GM10248 (cell line): ENCODE measurements around the gene CLDN8.

ENCODE experiments used
- CTCF ChIA-PET: fragments of 300-600 bp; sonication (Branson Sonifier 250); formaldehyde crosslinking; extraction: SDS; loops from one replicate; lab custom pipeline; 2021; ENCODE audit warnings: antibody characterized with exemption; lab: Yijun Ruan, JAX
- POLR2A ChIA-PET: fragments of 350-650 bp; sonication (Branson Sonifier 250); formaldehyde crosslinking; extraction: SDS; loops from one replicate; lab custom pipeline; 2020; ENCODE audit warnings: antibody characterized with exemption; lab: Yijun Ruan, JAX
- DNase-seq: peaks from one replicate; pipeline ENCODE4 v3.0.0; 2012; ENCODE audit errors: extremely low spot score
- TF ChIP-seq, protein P1 (sequence below): IDR thresholded peaks from 2 replicates; pipeline ENCODE4 v1.5.1; 2012; ENCODE audit warnings: mild to moderate bottlenecking, low read depth; ENCODE audit errors: extremely low read depth, missing control alignments, control extremely low read depth

The CLDN8 gene

GRCh38 chr21:30222724-30223123 lies 6.8 kb upstream of the CLDN8 start:
- POLR2A ChIA-PET: no interaction called here
- CTCF ChIA-PET: interaction anchor here (1.5 kb wide), 1 partner anchor 12 kb away, joined by 3 read pairs; no protein-coding TSS in a partner anchor
- no peak for DNase-seq
- TF ChIP-seq, protein P1, sequence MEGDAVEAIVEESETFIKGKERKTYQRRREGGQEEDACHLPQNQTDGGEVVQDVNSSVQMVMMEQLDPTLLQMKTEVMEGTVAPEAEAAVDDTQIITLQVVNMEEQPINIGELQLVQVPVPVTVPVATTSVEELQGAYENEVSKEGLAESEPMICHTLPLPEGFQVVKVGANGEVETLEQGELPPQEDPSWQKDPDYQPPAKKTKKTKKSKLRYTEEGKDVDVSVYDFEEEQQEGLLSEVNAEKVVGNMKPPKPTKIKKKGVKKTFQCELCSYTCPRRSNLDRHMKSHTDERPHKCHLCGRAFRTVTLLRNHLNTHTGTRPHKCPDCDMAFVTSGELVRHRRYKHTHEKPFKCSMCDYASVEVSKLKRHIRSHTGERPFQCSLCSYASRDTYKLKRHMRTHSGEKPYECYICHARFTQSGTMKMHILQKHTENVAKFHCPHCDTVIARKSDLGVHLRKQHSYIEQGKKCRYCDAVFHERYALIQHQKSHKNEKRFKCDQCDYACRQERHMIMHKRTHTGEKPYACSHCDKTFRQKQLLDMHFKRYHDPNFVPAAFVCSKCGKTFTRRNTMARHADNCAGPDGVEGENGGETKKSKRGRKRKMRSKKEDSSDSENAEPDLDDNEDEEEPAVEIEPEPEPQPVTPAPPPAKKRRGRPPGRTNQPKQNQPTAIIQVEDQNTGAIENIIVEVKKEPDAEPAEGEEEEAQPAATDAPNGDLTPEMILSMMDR: no peak

DNA sequence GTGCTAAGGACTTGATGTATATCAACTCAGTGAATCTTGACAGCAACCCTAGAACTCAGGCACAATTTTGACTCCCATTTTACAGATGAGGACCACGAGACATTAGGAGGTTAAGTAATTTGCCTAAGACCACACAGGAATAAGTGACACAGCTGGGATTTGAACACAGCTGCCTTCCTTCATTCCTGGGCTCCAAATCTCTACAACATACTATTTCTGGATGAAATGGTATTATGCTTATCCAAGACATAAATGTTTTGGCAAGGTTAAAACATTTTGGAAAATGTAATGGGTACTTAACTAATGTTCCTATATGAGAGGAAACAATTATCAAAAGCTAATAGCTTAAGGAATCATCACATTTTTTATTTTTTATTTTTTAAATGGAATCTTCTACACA lies 4.8 kb downstream of the CLDN8 start:
- ChIA-PET CTCF (interaction anchor here (1.2 kb wide), 1 partner anchor 12 kb away, joined by 3 read pairs; no protein-coding TSS in a partner anchor), POLR2A (no interaction called here)
- DNase-seq: no peak
- TF ChIP-seq, protein P1: no peak

- TF ChIP-seq, protein P1: no peak
- DNase-seq: no peak
- ChIA-PET POLR2A (no interaction called here), CTCF (no interaction called here)
Measured at GRCh38 chr21:30209601-30210000, 6.3 kb downstream of the CLDN8 start.

- ChIA-PET CTCF (no interaction called here), POLR2A (no interaction called here)
- no peak for DNase-seq
- TF ChIP-seq, protein P1: no peak
Measured at GRCh38 chr21:30207252-30207579, 8.7 kb downstream of the CLDN8 start.

- TF ChIP-seq, protein P1: no peak
- CTCF ChIA-PET: no interaction called here
- POLR2A ChIA-PET: no interaction called here
- no peak for DNase-seq
Measured at GRCh38 chr21:30206551-30207251, 9.2 kb downstream of the CLDN8 start.

DNA sequence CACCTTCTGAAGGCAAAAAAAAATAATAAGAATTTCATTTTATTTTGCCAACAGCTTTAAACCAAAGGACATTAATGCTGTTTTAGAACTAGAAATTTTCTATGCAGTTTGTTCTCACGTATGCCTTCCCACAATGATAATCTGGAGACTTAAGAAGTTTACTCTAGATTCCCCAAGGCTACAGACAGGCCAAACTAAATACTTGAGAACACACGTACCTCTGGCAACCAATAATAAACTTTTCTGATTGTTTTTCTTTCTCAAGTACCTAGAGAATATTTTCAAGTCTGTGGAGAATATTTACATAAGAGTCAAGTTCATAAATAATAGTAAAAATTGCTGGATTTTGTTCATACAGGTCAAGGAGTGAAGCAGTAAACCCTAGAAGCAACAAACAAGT lies 15.9 kb downstream of the CLDN8 start:
- POLR2A ChIA-PET: no interaction called here
- TF ChIP-seq, protein P1: no peak
- no peak for DNase-seq
- CTCF ChIA-PET: interaction anchor here (1.2 to 1.5 kb wide), 2 partner anchors 12 to 30 kb away, joined by 3 to 4 read pairs; no protein-coding TSS in a partner anchor
